Natural killer cell (primary cell): Measurements from ENCODE around the gene HSPA2. TPM values are rescaled to one million over a fixed set of nuclear protein-coding genes. Genes with fewer than 3 reads are reported as not detected.

Source experiments
- ATAC-seq, 3 donors: fragments of 150-1000 bp in 2 of 3; fragments of 200-7000 bp in 1 of 3; cut with Tn5 transposase; 1 replicate in 1 of 3; 2 replicates in 2 of 3; pipeline ENCODE4 v1.10.0; 2021; ENCODE audit warnings: mild to moderate bottlenecking in 2 of 3, moderate library complexity in 2 of 3
- DNase-seq, 2 donors: peaks; one replicate each; pipeline versions ENCODE4 v3.0.0 to v3.0.0-alpha.2; 2013 to 2021; ENCODE audit warnings: mixed read lengths in 1 of 2
- H3K27ac ChIP-seq: one replicate; pipeline ENCODE4 v1.5.1; 2013; ENCODE audit warnings: mild to moderate bottlenecking, low read length
- H3K27me3 ChIP-seq: one replicate; pipeline ENCODE4 v1.6.1; 2013; ENCODE audit warnings: low read length; ENCODE audit not compliant: control insufficient read depth, insufficient read depth
- H3K36me3 ChIP-seq: one replicate; pipeline ENCODE4 v1.6.1; 2013; ENCODE audit warnings: low read length; ENCODE audit not compliant: control insufficient read depth, insufficient read depth
- H3K4me1 ChIP-seq: one replicate; pipeline ENCODE4 v1.6.1; 2013; ENCODE audit warnings: low read length; ENCODE audit not compliant: control insufficient read depth, insufficient read depth
- H3K4me3 ChIP-seq: one replicate; pipeline ENCODE4 v1.5.1; 2013; ENCODE audit warnings: low read length
- H3K9me3 ChIP-seq: one replicate; pipeline ENCODE4 v1.6.1; 2013; ENCODE audit warnings: low read length; ENCODE audit not compliant: control insufficient read depth, insufficient read depth
- H3K27ac Mint-ChIP-seq, 2 donors: one replicate each; pipeline ENCODE4 v1.8.0; 2022; ENCODE audit warnings: mild to moderate bottlenecking in 2 of 2, mixed read lengths in 2 of 2, moderate library complexity in 1 of 2
- H3K27me3 Mint-ChIP-seq, 2 donors: one replicate each; pipeline ENCODE4 v1.8.0; 2022; ENCODE audit warnings: low read depth in 2 of 2, mixed read lengths in 2 of 2
- H3K36me3 Mint-ChIP-seq: one replicate; pipeline ENCODE4 v1.8.0; 2022; ENCODE audit warnings: mixed read lengths
- H3K4me1 Mint-ChIP-seq, 2 donors: one replicate each; pipeline ENCODE4 v1.8.0; 2022; ENCODE audit warnings: mixed read lengths in 2 of 2
- H3K4me3 Mint-ChIP-seq: one replicate; pipeline ENCODE4 v1.8.0; 2022; ENCODE audit warnings: mild to moderate bottlenecking, moderate library complexity, mixed read lengths
- H3K9me3 Mint-ChIP-seq, 2 donors: one replicate each; pipeline ENCODE4 v1.8.0; 2022; ENCODE audit warnings: mixed read lengths in 2 of 2
- WGBS: methylation state at CpG from one replicate; pipeline ENCODE4 v1.1.7; 2013; ENCODE audit warnings: missing lambda C conversion rate; ENCODE audit not compliant: insufficient coverage; 5-methylcytosine and 5-hydroxymethylcytosine counted together
- intact Hi-C: fragments of 100-400 bp; cut with micrococcal nuclease; formaldehyde crosslinking; loops from one replicate; pipeline ENCODE4 v1.14.2; 2022
- total RNA-seq, 4 donors: library from RNA; stranded (reverse); fragments of 120-200 nt in 1 of 4; gene quantifications; one replicate each; pipeline versions ENCODE4 v1.2.3 to v1.2.4, GENCODE V29; 2013 to 2022
- TF ChIP-seq, protein P1 (sequence below): fragments of 200-600 bp; IDR thresholded peaks from one replicate; pipeline ENCODE4 v1.8.0; 2022; ENCODE audit warnings: antibody characterized with exemption

Gene HSPA2
- total RNA-seq, 3 donors from 2014 or later (not counting 1 experiment from before 2014, with no cell fraction given) = 1.1 to 1.5 (median 1.1) TPM

DNA sequence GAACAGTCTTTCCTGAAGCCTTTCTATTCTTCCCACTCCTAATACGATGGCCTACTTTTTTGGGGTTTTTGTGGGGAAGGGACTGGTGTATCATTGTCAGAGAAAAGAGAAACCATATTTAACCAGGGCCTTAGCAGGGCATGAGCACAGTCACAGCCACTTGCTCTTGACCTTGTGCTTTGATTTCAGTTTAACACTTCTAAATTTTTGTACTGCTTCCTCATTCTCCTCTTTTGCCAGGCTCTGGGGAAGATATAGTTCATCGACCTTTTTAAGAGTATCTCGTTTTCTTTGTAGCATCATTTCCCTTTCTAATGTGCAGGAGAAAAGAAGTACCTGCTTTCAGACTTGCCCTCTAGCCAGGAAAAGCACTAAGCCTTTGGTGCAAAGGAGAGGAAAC lies 33.8 kb upstream of the HSPA2 start:
- Histone ChIP-seq H3K36me3 (no peaks in the 10 kb centered on the region), H3K4me3 (peak overlapping the region; percentile 1), H3K27ac (peak overlapping the region; percentile 66), H3K27me3 (no peaks in the 10 kb centered on the region), H3K9me3 (no peaks in the 10 kb centered on the region), H3K4me1 (peaks cover 40% of the 10 kb centered on the region)
- peak in 1 of 2 donors; percentile 48 for DNase-seq
- no peak for ATAC-seq
- TF ChIP-seq, protein P1, sequence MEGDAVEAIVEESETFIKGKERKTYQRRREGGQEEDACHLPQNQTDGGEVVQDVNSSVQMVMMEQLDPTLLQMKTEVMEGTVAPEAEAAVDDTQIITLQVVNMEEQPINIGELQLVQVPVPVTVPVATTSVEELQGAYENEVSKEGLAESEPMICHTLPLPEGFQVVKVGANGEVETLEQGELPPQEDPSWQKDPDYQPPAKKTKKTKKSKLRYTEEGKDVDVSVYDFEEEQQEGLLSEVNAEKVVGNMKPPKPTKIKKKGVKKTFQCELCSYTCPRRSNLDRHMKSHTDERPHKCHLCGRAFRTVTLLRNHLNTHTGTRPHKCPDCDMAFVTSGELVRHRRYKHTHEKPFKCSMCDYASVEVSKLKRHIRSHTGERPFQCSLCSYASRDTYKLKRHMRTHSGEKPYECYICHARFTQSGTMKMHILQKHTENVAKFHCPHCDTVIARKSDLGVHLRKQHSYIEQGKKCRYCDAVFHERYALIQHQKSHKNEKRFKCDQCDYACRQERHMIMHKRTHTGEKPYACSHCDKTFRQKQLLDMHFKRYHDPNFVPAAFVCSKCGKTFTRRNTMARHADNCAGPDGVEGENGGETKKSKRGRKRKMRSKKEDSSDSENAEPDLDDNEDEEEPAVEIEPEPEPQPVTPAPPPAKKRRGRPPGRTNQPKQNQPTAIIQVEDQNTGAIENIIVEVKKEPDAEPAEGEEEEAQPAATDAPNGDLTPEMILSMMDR = no peak
- peaks cover 79 to 85% of the 10 kb centered on the region in 2 donors for H3K4me1 Mint-ChIP-seq
- peak overlapping the region; percentile 99 for H3K27ac Mint-ChIP-seq
- no peaks in the 10 kb centered on the region for H3K9me3 Mint-ChIP-seq
- H3K4me3 Mint-ChIP-seq = peak overlapping the region; percentile 98
- H3K27me3 Mint-ChIP-seq = no peaks in the 10 kb centered on the region
- intact Hi-C loops = loop anchor here (10.0 kb wide), 1 partner anchor 198 kb away; the partner anchor contains the start of gene PLEKHG3
- no CpG with 5 or more reads among the region's 3 CpGs for WGBS
- H3K36me3 Mint-ChIP-seq = no peaks in the 10 kb centered on the region

DNA sequence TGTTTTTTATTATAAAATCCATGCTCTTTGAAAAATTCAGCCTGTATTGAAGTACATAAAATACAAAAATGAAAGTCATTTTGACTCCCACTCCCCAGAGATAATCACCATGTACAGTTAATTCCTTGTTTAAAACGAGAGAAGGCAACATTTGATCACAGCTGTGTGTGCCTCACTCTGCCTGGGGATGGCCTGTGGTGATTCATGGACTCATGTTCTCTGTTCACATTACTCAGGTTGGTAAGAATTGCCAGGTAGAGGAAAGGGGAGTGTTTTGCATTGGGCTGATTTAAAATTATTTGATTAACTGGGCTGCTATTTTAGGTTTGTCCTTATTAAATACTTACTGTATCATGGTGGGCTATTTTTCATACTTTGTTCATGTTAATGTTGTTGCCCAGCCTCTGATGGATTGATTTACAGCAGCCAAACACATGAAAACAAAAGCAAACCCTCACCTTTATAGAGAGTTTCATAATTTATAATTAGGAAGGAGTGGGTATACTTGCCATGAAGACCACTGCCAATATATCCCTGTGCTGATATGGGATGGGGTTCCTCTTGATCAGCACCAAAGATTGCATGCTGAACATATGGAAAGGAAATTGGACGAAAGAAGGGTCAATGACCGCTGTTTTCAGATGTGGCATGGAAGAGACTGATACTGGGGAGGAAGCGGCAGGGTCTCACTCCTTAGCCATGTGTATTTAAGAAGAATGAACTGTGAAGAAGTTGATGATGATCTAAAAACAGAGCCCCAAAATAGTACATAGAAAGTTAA lies 33.0 kb upstream of the HSPA2 start:
- Histone ChIP-seq H3K27ac (peak overlapping the region; percentile 16), H3K27me3 (no peaks in the 10 kb centered on the region), H3K4me3 (no peak overlapping the region), H3K9me3 (no peaks in the 10 kb centered on the region), H3K36me3 (no peaks in the 10 kb centered on the region), H3K4me1 (peaks cover 32% of the 10 kb centered on the region)
- peak in 1 of 2 donors; percentile 40 for DNase-seq
- Mint-ChIP-seq H3K4me1 (peaks cover 77 to 84% of the 10 kb centered on the region in 2 donors), H3K27ac (peak overlapping the region; percentile 99), H3K36me3 (no peaks in the 10 kb centered on the region), H3K9me3 (no peaks in the 10 kb centered on the region), H3K27me3 (no peaks in the 10 kb centered on the region), H3K4me3 (peak overlapping the region; percentile 98)
- TF ChIP-seq, protein P1 = no peak
- intact Hi-C loops = loop anchor here (10.0 kb wide), 1 partner anchor 197 kb away; the partner anchor contains the start of gene PLEKHG3
- ATAC-seq = no peak
- 54% methylated on average over 4 of the region's 4 CpGs for WGBS

DNA sequence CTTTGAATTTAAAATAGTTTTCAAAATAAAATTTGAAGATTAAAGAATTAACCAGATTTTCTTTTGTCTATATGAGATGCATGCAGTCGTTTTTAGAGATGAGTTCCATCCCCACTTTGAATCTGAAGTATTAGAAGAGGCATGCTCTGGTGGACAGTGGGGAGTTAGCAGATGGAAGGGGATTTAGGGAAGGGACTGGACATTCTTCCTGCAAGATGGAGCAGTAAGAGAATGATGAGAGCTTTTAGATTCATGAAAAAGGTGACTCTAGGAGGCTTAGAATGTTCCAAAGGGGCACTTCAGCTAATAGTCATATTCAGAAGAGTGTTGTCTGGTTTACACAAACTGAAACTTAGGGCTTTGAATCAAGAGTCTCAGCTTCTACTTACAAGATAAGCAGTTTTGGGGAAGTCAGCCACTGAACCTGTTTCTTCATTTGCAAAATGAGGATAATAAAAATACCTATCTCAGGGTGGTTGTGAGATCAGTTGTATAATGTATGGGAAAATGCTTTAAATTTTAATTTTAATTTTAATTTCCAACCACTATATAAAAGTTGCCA lies 32.2 kb upstream of the HSPA2 start:
- Histone ChIP-seq H3K27me3 (no peaks in the 10 kb centered on the region), H3K36me3 (no peaks in the 10 kb centered on the region), H3K4me3 (no peak overlapping the region), H3K4me1 (peaks cover 29% of the 10 kb centered on the region), H3K9me3 (no peaks in the 10 kb centered on the region), H3K27ac (no peak overlapping the region)
- H3K36me3 Mint-ChIP-seq = no peaks in the 10 kb centered on the region
- H3K4me1 Mint-ChIP-seq = peaks cover 77 to 82% of the 10 kb centered on the region in 2 donors
- H3K27ac Mint-ChIP-seq = peak overlapping the region; percentile 99
- H3K9me3 Mint-ChIP-seq = no peaks in the 10 kb centered on the region
- WGBS = 31% methylated on average over 1 of the region's 1 CpG
- intact Hi-C loops = loop anchor here (10.0 kb wide), 1 partner anchor 197 kb away; the partner anchor contains the start of gene PLEKHG3
- TF ChIP-seq, protein P1 = no peak
- ATAC-seq = no peak
- no peak for DNase-seq
- no peaks in the 10 kb centered on the region for H3K27me3 Mint-ChIP-seq
- peak overlapping the region; percentile 98 for H3K4me3 Mint-ChIP-seq
